UCSD-AML1 (cell line): ENCODE data around the gene FRAS1.
"Not testable (repeated sequence)": the region's sequence is repeated elsewhere in the genome, so short reads cannot be mapped to it uniquely, and the experiment has no call there.

Experiments
- DNase-seq: peaks from one replicate; lab custom pipeline; 2025; ENCODE audit not compliant: unreplicated experiment; lab: John Stamatoyannopoulos, UW

Gene FRAS1

DNA sequence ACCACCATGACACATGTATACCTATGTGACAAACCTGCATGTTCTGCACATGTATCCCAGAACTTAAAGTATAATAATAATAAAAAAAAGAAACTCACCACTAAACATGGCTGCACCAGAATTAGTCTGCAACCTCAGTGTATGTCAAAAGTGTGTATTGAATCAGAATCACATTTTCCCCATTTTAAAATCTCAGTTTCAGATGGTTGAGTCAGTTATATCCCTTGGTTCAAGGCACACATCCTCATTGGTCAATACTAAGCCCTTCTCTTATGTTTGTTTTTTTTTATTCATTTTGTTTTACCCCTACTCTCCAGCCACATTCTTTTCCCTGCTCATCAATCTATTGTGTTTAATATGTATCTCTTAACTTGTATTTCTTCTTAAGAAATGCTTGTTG is 436.6 kb downstream of the FRAS1 start:
- DNase-seq, result no peak

DNA sequence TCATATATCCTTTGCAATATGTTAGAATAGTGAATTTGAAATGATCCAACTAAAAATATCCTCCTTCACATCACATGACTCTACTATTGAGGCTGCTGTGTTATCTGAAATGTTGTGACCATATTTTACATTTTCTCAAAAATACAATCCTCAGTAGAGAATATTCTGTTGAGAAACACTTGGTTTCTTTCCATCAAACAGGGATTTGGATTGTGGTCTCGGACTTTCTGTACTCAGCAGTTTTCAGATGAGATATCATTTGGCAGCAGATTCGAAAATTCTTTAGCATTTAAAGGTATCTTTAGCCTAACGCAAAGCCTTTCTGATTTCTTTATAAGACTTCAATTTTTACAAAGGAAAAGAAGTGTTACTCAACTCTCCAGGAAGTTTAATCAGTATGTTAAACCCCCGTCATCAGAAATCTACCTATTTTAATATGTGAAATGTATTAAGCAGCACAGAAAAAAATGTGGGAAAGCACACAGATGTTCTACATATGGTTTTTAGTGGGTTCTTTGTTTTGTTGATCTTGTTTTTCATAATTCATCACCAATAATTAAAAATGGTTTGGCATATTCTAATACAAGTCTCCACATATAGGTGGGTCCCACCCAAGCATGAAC is 439.0 kb downstream of the FRAS1 start:
- DNase-seq, result no peak

DNA sequence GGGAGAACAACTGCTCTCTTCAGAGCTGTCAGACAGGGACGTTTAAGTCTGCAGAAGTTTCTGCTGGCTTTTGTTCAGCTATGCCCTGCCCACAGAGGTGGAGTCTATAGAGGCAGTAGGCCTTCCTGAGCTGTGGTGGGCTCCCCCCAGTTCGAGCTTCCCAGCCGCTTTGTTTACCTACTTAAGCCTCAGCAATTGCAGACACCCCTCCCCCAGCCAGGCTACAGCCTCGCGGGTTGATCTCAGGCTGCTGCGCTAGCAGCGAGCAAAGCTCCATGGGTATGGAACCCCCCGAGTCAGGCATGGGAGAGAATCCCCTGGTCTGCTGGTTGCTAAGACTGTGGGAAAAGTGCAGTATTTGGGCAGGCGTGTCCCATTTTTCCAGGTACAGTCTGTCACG is 449.1 kb downstream of the FRAS1 start:
- DNase-seq, result not testable (repeated sequence)

DNA sequence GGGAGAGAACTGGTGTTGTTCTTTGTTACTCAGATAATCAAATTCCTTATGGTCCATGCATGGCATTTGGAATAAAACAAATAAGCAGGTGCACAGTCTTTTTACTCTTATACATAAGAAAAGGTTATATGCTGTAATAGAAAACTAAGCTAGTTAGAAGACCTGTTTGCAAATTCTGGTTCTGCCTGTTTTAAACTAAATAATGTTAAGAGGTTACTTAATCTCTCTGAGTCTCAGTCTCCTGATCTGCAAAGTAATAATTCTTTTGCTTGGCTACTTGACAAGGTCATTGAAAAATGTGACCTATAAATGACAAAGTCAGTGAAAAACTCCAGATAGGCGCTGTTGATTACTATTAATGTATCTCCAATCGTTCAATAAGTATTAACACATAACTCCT is 451.9 kb downstream of the FRAS1 start:
- no peak for DNase-seq

DNA sequence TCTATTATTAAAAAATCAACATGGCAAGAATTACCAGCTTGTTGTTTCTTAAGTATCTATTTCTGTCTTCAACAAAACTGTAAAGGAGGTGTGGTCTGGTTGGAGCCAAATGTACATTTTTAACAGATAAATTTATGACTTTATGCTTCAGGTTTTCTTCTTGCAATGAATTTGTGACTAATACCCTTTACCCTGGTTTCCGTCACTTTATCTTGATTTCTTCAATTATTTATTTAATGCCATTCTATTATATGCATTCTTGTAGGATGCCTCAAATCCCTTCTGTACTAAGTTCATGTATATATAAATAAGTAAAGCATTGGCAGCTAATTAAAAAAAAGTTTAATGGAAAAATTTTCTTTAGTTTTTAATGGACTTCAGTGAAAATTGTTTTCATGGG is 453.0 kb downstream of the FRAS1 start:
- no peak for DNase-seq

DNA sequence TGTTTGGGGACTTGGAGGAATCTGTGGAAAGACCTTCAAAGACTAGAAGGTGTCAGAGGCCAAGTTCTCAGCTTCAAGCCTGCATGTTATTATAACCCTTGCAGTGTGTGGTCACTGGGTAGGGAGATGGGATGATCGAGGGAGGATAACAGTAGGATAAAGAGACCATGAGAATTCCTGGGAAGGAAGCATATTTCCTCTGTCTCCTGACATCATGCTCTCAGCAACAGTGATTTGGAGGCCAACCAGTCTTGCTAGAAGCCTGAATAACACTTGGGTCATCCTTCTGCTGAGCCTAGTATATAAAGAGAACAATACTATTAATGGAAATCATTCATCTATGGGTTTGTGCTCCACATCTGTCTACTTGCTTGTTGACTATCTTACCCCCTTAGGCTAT is 453.6 kb downstream of the FRAS1 start:
- no peak for DNase-seq

DNA sequence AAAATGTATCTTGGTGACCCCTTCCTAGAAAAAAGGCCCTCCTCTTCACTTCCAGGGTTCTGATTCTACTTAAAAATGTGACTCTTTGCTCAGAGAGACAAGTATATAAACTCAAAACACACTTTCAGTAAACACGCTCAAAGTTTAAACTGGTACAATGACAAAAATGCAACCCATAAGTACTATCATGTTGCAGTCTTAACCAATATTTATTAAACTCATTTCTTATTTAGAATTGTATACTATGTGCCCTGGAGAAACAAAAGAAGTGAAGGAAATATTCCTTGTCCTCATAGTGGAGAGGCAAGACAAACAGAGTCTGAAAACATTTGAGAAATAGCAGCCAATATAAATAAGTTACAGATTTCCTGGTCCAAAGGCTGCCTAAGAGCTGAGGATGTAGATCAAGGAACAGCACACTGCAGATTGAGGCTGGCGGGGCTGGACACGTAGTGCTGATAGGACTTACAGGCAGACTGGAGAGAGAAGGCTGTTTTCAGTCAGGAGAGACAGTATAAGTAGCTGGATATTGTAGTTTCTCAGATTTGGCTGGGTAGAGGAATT is 455.3 kb downstream of the FRAS1 start:
- DNase-seq, result no peak

DNA sequence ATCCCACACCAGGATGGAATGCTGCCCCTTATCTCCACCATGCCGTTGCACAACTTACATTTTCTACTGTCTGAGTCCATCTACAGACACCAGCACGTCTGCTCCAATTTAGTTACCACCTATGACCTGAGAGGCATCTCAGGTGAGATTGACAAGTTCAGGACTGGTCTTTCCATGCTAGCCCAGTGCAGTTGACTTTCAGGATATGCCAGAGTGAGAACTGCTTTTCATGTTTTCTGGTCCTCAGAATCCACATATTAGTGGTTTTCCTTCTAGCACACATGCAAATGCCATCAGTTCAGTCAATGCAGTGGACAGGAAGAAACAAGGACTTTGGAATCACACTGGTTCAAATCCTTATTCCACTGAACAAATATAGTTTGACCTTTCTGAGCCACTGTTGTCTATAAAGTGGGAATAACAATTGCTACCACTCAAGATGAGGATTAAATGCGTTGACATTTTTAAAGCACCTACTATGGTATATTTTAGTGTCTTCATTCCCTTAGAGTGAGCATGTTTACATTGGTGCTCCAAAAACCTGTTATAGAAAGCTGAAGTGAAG is 456.4 kb downstream of the FRAS1 start:
- DNase-seq, result no peak

DNA sequence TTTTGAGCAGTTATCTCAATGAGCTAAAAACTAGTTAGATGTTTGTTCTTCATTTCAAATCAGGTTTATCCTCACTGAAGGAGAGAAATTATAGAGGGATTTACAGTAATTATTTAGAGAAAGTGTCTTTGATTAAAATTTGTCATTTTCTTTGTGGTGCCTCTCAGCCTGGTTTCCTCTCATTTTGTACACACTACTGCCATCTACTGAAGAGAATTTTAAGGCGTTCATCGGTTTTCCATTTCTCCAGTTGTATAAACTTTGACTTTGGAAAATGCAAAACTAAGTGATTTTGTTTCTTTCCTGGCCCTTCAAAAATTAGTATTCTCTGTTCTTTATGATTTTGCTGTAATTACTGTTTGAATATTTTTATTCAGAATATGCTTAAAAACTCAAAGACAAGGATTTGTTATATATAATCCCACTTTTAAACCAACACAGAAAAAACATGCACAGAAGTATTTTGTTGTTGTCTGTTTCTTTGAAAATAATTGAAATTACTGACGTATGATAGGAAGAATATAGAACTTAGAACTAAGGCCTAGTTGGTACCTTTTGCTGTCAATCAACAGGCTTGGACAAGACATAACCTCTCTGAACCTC is 460.0 kb downstream of the FRAS1 start:
- no peak for DNase-seq

DNA sequence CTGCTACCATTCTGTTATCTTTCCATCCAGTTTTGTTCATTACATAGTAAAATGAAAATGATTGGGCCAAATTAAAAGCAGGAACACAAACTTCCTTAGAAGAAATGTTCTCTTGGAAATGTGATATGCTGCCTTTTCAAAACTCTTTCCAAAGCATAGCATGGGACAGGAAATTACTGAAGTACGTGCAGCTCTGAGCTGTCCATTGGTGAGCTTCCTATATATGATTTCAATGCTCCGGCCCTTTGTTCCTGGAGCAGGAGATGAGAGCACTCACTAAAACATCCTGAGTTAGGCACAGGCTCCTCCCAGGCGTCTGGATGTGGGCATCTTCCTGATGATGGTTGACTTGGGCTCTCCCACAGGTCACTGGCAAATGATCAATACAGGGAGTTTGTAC is 461.4 kb downstream of the FRAS1 start:
- DNase-seq, result no peak

DNA sequence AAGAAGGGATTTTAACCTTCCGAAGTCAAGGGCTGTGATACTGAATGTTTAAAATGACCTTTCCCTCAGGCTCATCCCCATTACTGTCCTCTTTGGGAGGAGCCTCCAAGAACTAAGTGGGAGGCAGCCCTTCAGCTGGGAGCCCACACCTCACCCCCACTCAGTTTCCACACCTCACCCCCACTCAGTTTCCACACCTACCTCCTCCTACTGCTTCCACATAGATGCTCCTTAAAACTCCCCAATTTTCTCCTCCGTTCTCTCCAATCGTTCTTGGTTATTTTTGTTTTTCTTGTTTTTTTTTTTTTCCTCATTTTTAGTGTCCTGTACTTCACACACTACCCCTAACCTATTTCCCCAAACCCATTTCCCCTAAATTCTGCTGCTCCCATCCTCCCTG is 462.8 kb downstream of the FRAS1 start:
- no peak for DNase-seq

DNA sequence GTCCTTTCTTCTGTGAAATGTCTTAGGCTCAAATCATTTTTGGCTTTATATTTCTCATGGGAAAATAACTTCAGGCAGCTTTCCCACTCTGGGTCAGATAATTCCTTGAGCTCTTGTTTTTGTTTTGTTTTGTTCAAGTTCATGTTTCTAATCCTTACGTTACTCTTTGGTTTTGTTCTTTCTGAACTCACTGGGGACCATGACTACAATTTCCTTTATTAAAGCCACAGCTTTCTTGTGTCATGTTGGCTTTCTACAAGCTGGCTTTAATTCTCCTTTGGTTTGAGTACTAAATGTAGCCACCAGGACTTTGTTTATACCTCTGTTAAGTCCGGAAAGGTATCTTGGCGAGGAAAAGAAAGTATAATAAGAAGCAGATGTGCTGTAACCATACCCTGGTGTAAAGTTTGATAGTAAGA is 463.7 kb downstream of the FRAS1 start:
- DNase-seq, result no peak

DNA sequence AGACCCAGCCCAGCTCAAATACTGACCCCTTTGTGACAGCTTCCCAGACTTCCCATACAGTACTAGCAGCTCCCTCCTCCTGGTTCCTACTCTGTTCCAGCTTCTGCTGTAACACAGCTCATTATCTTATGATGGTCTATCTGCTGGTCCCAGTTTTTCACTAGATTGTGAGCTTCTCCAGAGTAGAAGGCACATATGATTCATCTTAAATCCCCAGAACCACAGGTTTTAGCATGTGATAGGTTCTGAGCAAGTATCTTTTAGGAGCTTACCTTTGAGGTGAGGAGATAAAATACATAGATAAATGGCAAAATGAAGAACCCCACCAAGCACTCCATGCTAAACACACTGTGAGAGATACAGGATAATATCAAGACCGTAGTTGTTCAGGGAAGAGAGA is 466.9 kb downstream of the FRAS1 start:
- DNase-seq, result no peak

DNA sequence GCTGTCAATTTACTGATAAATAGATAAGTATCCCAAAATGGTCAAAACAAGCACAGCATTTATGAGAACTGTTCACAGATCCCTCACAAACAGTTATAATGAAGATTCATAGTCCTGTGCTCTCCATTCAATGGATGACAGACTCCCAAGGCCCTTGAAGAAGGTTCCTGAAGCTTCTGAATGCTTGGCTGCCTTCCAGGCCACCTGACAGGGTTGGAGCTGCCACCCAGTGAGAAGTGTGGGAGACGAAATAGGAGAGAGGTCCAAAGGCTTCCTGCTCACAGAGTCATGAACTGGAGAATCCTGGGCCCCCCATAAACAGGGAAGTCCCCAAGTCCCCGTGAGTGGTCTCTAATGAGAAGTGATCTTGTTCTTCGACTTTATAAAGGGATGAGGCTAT is 468.4 kb downstream of the FRAS1 start:
- no peak for DNase-seq

DNA sequence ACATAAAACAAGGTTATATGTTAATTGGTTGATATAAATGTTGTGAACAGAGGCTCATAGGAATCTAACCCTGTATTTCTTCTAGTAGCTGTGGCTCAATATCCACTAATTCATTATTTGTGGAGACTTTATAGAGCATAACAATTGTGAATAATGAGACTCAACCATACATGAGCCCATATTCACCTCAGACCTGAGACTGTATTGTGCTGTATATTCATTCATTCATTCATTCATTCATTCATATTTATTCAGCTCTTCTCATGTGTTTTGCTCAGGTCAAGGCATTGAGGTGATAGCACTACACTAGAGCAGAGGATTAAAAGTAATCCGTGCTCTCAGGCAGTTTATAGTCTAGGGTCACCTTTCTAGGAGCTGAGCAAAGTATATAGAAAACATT is 470.0 kb downstream of the FRAS1 start:
- DNase-seq, result no peak

DNA sequence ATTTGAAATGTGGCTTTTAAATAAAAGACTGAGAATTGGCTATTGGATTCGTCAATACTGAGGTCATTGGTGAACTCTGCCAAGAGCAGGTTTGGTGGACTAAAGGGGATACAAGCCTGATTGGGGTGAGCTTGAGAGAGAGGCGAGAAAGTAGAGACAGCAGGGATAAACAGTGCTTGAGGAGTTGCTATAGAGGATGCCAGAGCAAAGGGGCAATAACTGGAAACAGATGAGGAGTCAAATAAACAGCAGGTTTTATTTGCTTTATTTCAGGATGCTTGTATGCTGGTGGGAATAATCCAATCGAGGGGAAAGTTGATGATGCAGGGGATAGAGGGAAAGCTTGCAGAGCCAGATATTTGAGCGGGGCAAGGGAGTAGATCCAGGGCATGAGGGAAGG is 470.4 kb downstream of the FRAS1 start:
- DNase-seq, result no peak

DNA sequence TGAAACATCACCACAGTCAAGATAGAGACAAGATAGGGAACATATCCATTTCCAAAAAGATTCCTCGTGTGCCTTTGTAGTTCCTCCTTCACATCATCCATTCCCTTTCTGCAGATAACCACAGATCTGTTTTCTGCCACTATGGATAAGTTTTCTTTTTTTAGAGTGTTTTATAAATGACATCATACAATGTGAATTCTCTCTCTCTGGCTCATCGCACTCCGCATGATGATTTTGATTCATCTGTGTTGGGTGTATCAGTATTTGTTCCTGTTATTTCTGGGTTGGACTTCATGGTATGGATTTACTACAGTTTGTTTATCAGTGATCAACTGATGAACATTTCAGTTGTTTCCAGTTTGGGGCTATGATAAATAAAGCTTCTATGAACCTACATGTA is 471.2 kb downstream of the FRAS1 start:
- no peak for DNase-seq

DNA sequence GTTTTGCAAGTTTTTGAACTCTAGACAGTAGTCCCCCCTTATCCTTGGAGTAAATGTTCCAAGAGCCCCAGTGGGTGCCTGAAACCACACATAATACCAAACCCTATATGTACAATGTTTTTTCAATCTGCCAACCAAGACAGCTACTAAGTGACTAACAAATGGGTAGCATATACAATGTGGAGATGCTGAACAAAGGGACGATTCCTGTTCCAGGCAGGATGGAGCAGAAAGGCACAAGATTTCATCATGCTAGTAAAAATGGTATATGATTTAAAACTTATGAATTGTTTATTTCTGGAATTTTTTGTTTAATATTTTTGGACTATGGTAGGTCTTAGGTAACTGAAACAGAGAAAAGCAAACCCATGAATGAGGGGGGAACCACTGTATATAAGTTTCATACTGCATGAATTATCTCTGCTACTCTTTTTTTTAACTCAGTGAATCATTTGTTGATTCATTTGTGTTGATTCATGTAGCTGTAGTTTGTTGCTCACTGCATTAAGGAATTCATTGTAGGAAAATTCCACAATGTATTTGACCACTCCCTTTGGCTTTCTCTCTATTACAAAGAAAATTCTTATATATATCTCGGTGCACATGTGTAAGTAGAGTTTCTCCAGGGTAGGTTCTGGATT is 472.6 kb downstream of the FRAS1 start:
- DNase-seq, result no peak

DNA sequence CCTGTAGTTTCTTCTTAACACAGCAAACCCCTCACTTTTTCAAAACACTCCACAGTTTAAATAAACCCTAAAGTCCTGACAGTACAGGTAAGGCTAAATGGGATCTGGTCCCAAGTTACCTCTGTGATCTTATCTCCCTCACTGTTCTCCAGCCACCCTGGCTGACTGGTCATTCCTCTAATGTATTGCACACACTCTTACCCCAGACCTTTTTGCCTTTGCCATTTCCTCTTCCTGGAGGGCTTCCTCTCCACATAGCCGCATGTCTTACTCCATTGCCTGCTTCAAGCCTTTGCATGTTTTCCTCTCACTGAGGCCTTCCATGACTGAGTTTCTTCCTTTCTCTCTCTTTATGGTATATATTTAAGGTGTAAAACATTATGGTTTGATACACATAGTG is 474.9 kb downstream of the FRAS1 start:
- DNase-seq, result no peak

DNA sequence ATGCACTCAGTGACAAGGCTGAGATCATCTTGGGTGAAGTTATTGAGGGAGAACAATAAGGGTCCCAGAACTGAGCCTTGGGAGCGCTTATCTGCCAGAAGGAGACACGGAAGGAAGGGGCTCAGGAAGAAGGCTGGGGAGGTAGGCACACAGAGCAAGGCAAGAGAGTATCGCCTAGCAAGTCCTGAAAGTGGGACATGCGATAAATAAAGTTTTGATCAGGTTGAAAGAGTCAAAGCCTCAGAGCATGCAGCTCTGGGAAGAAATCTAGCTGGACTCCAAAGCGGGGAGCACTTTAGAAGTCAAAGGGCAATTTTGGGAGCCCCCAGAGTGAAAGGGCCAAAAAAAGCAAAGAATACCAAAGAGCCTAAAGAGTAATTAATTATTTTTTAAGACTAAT is 476.7 kb downstream of the FRAS1 start:
- DNase-seq, result no peak

DNA sequence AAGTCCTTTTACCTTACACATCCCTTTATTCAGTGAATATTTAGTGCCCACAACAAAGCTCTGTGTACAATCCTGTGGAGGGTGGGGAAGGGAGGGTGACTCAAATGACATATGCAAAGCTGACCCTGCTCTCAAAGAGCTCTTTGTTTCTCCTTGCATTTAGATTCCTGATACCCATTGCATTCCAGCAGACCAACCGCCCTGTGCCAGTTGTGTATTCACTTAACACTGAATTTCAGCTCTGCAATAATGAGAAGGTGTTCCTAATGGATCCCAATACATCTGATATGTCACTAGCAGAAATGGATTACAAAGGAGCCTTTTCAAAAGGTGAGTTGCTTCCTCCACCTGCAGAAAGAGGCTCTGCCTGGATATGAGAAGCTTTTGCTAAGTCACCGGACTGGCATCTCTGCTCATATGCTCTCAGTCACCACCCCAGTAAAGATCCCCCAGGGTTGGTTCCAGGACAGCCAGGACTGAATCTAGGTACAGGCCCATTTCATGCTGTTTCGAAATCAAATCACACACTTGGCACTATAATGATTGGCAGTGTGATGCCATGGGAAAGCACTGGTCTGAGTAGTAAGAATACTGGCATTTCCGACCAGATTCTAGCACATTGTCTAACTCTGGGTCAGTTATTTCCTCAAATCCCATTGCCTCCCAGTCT is 477.3 kb downstream of the FRAS1 start:
- DNase-seq, result no peak

DNA sequence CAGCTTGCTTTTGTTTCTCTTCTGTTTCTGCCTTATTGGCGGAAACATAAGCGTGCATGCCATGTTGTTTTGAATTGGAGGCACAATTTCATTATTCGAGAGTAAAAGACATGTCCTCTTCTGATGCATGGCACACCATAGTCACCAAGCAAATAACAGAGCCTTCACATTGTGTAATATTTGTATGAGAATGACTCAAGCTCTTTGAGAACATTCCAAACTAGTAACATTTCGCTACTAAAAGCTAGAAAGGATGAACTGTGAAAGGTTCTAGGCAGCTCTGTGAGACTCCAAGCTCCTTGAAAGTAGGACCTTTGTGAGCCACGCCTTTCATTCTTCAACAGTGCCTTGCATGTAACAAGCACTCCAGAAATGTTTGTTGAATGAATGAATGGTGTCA is 485.2 kb downstream of the FRAS1 start:
- no peak for DNase-seq
